ENCODE measurements around the gene NUDT17. TPM values are rescaled to one million over a fixed set of nuclear protein-coding genes. Genes with fewer than 3 reads are reported as not detected.
A peak's percentile ranks its signal among the peaks of the same experiment; 100 is the strongest.

Gene NUDT17
- total and polyA plus RNA-seq, 9 of the 15 experiments (the other 6 are each of a cell fraction or from before 2014, with no cell fraction given), result 2.1 to 10.0 (median 6.1) TPM

- TF ChIP-seq, protein P1, sequence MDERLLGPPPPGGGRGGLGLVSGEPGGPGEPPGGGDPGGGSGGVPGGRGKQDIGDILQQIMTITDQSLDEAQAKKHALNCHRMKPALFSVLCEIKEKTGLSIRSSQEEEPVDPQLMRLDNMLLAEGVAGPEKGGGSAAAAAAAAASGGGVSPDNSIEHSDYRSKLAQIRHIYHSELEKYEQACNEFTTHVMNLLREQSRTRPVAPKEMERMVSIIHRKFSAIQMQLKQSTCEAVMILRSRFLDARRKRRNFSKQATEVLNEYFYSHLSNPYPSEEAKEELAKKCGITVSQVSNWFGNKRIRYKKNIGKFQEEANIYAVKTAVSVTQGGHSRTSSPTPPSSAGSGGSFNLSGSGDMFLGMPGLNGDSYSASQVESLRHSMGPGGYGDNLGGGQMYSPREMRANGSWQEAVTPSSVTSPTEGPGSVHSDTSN (CRISPR knock-in tag; IDR thresholded peaks at IDR 0.05; ENCODE audit: low read depth), result no peak
- TF ChIP-seq, protein P1 (tag; conservative IDR thresholded peaks at IDR 0.05; ENCODE audit: low read depth), result no peak
- peak; percentile 9; the same call in 1 of the 2 replicates for TF ChIP-seq E2F3 (CRISPR knock-in tag; IDR thresholded peaks at IDR 0.05)
- no peak for TF ChIP-seq NR2F6 (CRISPR knock-in tag; IDR thresholded peaks at IDR 0.05)
- TF ChIP-seq POLR2AphosphoS2 (IDR thresholded peaks at IDR 0.05; ENCODE audit: low read length), result no peak
- TF ChIP-seq PCBP2 (IDR thresholded peaks at IDR 0.05; ENCODE audit: low read depth, low read length, poor library complexity, severe bottlenecking), result no peak
- no peak for TF ChIP-seq SMC3 (conservative IDR thresholded peaks at IDR 0.05; ENCODE audit: insufficient read depth, low read depth, low read length)
- TF ChIP-seq CLOCK (CRISPR knock-in tag; IDR thresholded peaks at IDR 0.05; ENCODE audit: borderline replicate concordance), result no peak
- peak; percentile 47 for TF ChIP-seq CXXC5 (CRISPR knock-in tag; IDR thresholded peaks at IDR 0.05)
- TF ChIP-seq ESRRA (IDR thresholded peaks at IDR 0.05; ENCODE audit: borderline replicate concordance, low read depth), result no peak
- no peak for TF ChIP-seq ZSCAN32 (CRISPR knock-in tag; IDR thresholded peaks at IDR 0.05)
- no peak; the same call in 1 of the 2 replicates for TF ChIP-seq FOXM1 (IDR thresholded peaks at IDR 0.05; ENCODE audit: low read depth)
- TF ChIP-seq FOXM1 (CRISPR knock-in tag; IDR thresholded peaks at IDR 0.05; ENCODE audit: low read depth), result no peak
- TF ChIP-seq RBM39 (optimal IDR thresholded peaks at IDR 0.05; ENCODE audit: low read depth, low read length), result no peak
- TF ChIP-seq SMARCA5 (IDR thresholded peaks at IDR 0.05), result no peak
- TF ChIP-seq C11orf30 (IDR thresholded peaks at IDR 0.05; ENCODE audit: low read depth), result no peak
- TF ChIP-seq TFE3 (CRISPR knock-in tag; IDR thresholded peaks at IDR 0.05), result no peak
- TF ChIP-seq RBM34 (IDR thresholded peaks at IDR 0.05; ENCODE audit: borderline replicate concordance, insufficient read depth, low read length), result no peak
- TF ChIP-seq SIRT6 (IDR thresholded peaks at IDR 0.05; ENCODE audit: low read depth, low read length), result no peak
- no peak for TF ChIP-seq LARP7 (IDR thresholded peaks at IDR 0.05)
- 0 out of 2 replicates have a peak, but pooled peaks have one; percentile 62 for TF ChIP-seq SUPT5H (IDR thresholded peaks at IDR 0.05)
- no peak for TF ChIP-seq SOX6 (IDR thresholded peaks at IDR 0.05)
- TF ChIP-seq, protein P2, sequence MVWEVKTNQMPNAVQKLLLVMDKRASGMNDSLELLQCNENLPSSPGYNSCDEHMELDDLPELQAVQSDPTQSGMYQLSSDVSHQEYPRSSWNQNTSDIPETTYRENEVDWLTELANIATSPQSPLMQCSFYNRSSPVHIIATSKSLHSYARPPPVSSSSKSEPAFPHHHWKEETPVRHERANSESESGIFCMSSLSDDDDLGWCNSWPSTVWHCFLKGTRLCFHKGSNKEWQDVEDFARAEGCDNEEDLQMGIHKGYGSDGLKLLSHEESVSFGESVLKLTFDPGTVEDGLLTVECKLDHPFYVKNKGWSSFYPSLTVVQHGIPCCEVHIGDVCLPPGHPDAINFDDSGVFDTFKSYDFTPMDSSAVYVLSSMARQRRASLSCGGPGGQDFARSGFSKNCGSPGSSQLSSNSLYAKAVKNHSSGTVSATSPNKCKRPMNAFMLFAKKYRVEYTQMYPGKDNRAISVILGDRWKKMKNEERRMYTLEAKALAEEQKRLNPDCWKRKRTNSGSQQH (CRISPR knock-in tag; IDR thresholded peaks at IDR 0.05), result no peak
These were observed 13.6 kb downstream of the NUDT17 start, which contains the start of gene PIAS3 (continued) for GRCh38 chr1:145858901-145859490.
